Esophagus squamous epithelium (tissue), 4 donors: ENCODE data around the gene NT5DC4.

Experiments
- POLR2A ChIP-seq, 4 donors: fragments of 450-650 bp; IDR thresholded peaks; one replicate each; pipeline ENCODE4 v1.6.1; 2017; ENCODE audit warnings: antibody characterized with exemption in 4 of 4, mild to moderate bottlenecking in 4 of 4, moderate library complexity in 3 of 4
- TF ChIP-seq, protein P1 (sequence below), 6 experiments: fragments of 450-650 bp in 4 of 6; fragments of 200-600 bp in 2 of 6; sonication (generic) in 2 of 6; IDR thresholded peaks; one replicate each; pipeline ENCODE4 v1.5.1; 2016 to 2019; ENCODE audit warnings: antibody characterized with exemption in 6 of 6, mild to moderate bottlenecking in 4 of 6, moderate library complexity in 4 of 6

DNA sequence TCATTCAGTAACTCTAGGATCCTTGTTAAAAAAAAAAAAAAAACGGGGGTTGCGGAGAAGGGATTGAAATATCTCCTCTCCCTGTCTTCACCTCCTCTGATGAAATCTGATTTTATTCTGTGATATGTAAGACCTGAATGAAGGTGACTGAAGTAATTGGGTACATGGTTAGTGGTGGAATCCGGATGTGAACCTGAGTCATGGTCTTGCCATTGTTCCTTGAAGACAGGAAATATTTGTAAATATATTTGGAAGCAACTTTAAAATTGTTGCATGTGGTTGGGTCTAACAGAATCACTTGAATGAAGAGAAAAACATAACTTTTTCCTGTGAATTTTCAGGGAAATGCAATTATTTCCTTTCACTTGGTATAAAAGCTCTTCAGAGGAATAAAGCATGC lies 66.5 kb downstream of the NT5DC4 start:
- TF ChIP-seq, protein P1, sequence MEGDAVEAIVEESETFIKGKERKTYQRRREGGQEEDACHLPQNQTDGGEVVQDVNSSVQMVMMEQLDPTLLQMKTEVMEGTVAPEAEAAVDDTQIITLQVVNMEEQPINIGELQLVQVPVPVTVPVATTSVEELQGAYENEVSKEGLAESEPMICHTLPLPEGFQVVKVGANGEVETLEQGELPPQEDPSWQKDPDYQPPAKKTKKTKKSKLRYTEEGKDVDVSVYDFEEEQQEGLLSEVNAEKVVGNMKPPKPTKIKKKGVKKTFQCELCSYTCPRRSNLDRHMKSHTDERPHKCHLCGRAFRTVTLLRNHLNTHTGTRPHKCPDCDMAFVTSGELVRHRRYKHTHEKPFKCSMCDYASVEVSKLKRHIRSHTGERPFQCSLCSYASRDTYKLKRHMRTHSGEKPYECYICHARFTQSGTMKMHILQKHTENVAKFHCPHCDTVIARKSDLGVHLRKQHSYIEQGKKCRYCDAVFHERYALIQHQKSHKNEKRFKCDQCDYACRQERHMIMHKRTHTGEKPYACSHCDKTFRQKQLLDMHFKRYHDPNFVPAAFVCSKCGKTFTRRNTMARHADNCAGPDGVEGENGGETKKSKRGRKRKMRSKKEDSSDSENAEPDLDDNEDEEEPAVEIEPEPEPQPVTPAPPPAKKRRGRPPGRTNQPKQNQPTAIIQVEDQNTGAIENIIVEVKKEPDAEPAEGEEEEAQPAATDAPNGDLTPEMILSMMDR (IDR thresholded peaks at IDR 0.05), result no peak
- no peak for TF ChIP-seq POLR2A (IDR thresholded peaks at IDR 0.05)
